Measurements from ENCODE around the gene SNAP91. TPM values are rescaled to one million over a fixed set of nuclear protein-coding genes. Genes with fewer than 3 reads are reported as not detected.
"Not testable (repeated sequence)": the region's sequence is repeated elsewhere in the genome, so short reads cannot be mapped to it uniquely, and the experiment has no call there.

SNAP91 gene, protein sequence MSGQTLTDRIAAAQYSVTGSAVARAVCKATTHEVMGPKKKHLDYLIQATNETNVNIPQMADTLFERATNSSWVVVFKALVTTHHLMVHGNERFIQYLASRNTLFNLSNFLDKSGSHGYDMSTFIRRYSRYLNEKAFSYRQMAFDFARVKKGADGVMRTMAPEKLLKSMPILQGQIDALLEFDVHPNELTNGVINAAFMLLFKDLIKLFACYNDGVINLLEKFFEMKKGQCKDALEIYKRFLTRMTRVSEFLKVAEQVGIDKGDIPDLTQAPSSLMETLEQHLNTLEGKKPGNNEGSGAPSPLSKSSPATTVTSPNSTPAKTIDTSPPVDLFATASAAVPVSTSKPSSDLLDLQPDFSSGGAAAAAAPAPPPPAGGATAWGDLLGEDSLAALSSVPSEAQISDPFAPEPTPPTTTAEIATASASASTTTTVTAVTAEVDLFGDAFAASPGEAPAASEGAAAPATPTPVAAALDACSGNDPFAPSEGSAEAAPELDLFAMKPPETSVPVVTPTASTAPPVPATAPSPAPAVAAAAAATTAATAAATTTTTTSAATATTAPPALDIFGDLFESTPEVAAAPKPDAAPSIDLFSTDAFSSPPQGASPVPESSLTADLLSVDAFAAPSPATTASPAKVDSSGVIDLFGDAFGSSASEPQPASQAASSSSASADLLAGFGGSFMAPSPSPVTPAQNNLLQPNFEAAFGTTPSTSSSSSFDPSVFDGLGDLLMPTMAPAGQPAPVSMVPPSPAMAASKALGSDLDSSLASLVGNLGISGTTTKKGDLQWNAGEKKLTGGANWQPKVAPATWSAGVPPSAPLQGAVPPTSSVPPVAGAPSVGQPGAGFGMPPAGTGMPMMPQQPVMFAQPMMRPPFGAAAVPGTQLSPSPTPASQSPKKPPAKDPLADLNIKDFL
- 10 to 100 TPM in 5 of 8 experiments, 1 to 10 TPM in 1, under 1 TPM in 1, not detected in 1; 0.52 to 52.8 (median 39.3) TPM for total RNA-seq

DNA sequence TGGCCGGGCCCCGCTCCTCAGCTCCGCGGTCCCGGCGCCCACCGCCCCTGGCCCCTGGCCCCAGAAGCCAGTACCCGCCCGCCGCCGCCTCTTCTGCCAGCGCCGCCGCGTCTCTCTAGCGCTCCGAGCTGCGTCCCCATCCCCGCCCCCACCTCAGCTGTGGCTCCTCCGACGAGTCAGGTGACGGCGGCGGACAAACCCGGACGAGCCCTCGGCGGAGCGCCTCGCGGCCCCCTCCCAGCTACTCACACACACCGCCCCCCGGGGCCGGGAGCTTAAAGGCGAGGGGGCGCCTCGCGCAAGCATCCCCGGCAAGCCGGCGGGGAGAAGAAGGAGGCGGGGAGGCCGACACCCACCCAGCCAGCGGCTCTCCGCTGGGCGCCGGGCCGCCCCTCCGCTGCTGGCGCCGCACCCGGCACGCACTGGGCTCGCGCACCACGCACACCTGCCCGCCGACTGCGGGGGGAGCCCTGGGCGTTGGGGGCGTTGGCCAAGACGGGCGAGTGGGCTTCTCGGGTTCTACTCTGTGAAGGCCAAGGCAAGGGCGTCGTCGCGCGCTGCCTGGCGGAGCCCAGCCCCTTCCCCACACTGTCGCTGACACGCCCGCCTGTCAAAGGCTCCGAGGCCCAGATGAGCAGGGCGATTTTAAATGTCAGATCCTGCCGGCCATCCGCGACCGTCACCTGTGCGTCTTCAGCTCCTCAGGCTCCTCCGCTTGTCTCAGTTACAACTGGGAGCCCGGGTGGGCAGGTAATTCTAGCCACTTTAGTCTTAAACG, at the start of gene SNAP91:
Gene SNAP91 (minus strand): TSS at position 132 of the 778 bp plus-strand sequence. CDS start 1,174 bp downstream, outside the sequence.
- H3K4me3 ChIP-seq = peak within 1 kb of the TSS; percentile 66 to 95 (median 72)
- in situ Hi-C loops (cut with MboI; ENCODE audit: low pct_unique_long_range_greater_than_20kb in 2 of 9, low sequenced_read_pairs in 9 of 9, unreplicated experiment in 9 of 9) = loop anchor here in 2 of 9 experiments (25.0 kb wide), 2 partner anchors 128 to 153 kb away; partner anchors contain the start of genes CYB5R4 (in 1 of the 2) and RIPPLY2 (in 1 of the 2)
- 0 to 40% (median 9%) methylated on average over 1 to 29 of the region's 83 CpGs; no CpG with 5 or more reads in 4 of the 10 experiments for WGBS, 10 experiments
- peaks cover 0 to 12% of the 10 kb centered on the region in 2 donors for H3K4me1 ChIP-seq (replicated peaks in 1 of 2)
- H3K27ac ChIP-seq = peak within 1 kb of the TSS; percentile 87 to 88
- peak; percentile 75 to 92 (median 90) for ATAC-seq (replicated peaks in 6 of 8)

DNA sequence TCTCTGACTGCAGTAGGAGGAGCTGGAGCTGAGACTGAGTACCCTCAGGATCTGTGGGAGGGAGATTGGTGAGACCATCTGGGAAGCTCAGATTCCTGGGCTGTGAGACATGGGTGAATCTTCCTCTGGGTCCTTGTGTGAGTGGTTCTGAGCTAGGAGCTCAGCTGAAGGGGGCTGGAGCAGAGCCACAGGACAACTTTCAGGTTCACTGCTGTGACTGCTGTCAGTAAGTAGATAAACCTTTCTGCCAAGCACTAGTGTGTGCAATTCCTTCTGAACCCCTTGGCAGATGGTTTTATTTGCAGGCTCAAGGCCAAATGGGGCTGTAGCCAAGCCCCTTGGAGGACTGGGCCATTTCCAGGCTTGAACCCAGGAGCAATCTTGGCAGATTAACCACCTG, 49.6 kb upstream of the SNAP91 start:
- no peak overlapping the region for H3K27ac ChIP-seq
- no peaks in the 10 kb centered on the region for H3K4me1 ChIP-seq (replicated peaks in 1 of 2)
- in situ Hi-C loops (cut with MboI; ENCODE audit: low pct_unique_long_range_greater_than_20kb in 2 of 9, low sequenced_read_pairs in 9 of 9, unreplicated experiment in 9 of 9) = no loop called here
- no peak for ATAC-seq (replicated peaks in 6 of 8)
- H3K4me3 ChIP-seq = no peak overlapping the region

DNA sequence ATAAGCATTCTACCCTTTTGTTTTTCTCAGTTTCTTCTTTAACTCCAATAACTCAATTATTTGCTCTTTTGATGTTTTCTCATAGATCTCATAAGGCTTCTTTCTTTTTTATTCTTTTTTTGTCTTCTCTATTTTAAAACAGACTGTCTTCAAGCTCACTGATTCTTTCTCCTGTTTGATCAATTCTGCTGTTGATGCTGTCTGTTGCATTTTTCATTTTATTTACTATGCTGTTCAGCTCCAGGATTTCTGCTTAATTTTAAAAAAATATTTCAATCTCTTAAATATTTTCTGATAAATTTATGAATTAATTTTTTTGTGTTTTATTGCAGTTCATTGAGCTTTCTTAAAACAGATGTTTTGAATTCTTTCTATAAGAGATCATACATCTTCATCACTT, 48.1 kb upstream of the SNAP91 start:
- no peak for ATAC-seq (replicated peaks in 6 of 8)
- in situ Hi-C loops (cut with MboI; ENCODE audit: low pct_unique_long_range_greater_than_20kb in 2 of 9, low sequenced_read_pairs in 9 of 9, unreplicated experiment in 9 of 9) = no loop called here
- Histone ChIP-seq H3K4me3 (no peak overlapping the region), H3K4me1 (replicated peaks in 1 of 2) (no peaks in the 10 kb centered on the region), H3K27ac (no peak overlapping the region)

DNA sequence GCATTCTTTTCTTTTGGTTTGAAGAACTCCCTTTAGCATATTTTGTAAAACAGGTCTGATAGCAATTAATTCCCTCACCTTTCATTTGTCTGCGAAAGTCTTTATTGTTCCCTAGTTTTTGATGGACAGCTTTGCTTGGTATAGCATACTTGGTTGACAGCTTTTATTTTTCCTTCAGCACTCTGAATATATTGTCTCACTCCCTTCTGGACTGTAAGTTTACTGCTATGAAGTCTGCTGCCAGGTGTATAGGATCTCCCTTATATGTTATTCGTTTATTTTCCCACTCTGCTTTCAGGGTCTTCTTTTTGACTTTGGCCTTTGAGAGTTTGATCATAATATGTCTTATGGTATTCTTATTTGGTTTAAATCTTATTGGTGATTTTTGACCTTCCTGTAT, 47.7 kb upstream of the SNAP91 start:
- no peak overlapping the region for H3K4me3 ChIP-seq
- 11 to 100% (median 79%) methylated on average over 1 to 2 of the region's 2 CpGs for WGBS, 10 experiments
- no peak for ATAC-seq (replicated peaks in 6 of 8)
- no peak overlapping the region for H3K27ac ChIP-seq
- H3K4me1 ChIP-seq (replicated peaks in 1 of 2) = no peaks in the 10 kb centered on the region
- in situ Hi-C loops (cut with MboI; ENCODE audit: low pct_unique_long_range_greater_than_20kb in 2 of 9, low sequenced_read_pairs in 9 of 9, unreplicated experiment in 9 of 9) = no loop called here

DNA sequence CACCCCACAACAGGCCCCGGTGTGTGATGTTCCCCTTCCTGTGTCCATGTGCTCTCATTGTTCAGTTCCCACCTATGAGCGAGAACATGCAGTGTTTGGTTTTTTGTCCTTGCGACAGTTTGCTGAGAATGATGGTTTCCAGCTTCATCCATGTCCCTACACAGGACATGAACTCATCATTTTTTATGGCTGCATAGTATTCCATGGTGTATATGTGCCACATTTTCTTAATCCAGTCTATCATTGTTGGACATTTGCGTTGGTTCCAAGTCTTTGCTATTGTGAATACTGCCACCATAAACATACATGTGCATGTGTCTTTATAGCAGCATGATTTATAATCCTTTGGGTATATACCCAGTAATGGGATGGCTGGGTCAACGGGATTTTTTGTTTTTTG, 43.5 kb upstream of the SNAP91 start:
- H3K4me3 ChIP-seq; H3K4me1 ChIP-seq (replicated peaks in 1 of 2); ATAC-seq (replicated peaks in 6 of 8); H3K27ac ChIP-seq; in situ Hi-C loops (cut with MboI; ENCODE audit: low pct_unique_long_range_greater_than_20kb in 2 of 9, low sequenced_read_pairs in 9 of 9, unreplicated experiment in 9 of 9): not testable (repeated sequence)
- 40 to 100% (median 80%) methylated on average over 1 to 3 of the region's 5 CpGs; no CpG with 5 or more reads in 5 of the 10 experiments for WGBS, 10 experiments

DNA sequence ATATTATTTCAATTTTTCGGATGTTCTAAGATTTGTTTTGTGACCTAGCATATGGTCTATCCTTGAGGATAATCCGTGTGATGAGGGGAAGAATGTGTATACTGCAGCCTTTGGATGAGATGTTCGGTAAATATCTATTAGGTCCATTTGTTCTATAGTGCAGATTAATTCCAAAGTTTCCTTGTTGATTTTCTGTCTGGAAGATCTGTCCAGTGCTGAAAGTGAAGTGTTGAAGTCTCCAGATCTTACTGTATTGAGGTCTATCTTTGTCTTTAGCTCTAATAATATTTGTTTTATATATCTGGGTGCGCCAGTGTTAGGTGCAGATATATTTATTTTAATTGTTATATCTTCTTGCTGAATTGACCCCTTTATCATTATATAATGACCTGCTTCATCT, 32.2 kb upstream of the SNAP91 start:
- Histone ChIP-seq H3K4me3 (no peak overlapping the region), H3K4me1 (replicated peaks in 1 of 2) (no peaks in the 10 kb centered on the region), H3K27ac (no peak overlapping the region)
- WGBS, 10 experiments = 0 to 88% (median 69%) methylated on average over 1 to 4 of the region's 4 CpGs
- in situ Hi-C loops (cut with MboI; ENCODE audit: low pct_unique_long_range_greater_than_20kb in 2 of 9, low sequenced_read_pairs in 9 of 9, unreplicated experiment in 9 of 9) = no loop called here
- no peak for ATAC-seq (replicated peaks in 6 of 8)

DNA sequence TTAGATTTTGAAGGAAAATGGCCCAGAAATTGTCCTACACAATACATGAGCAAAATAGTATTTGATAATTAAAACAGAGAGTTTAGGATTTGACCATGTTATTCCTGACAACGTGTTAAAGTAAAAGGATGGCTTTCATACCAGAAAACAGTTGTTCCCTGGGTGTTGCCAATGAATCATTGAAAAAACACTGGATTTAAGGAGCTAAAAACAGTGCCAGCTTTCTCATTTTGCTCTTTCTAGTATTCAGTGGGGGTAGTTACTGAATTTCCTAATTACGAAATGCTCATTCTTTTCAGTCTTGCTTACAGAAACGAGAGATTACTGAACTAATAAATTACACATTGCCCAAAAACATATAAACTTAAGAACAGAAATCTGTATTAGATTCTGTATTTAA, 26.6 kb upstream of the SNAP91 start:
- no peak for ATAC-seq (replicated peaks in 6 of 8)
- WGBS, 10 experiments = 10 to 86% (median 55%) methylated on average over 1 to 3 of the region's 3 CpGs
- in situ Hi-C loops (cut with MboI; ENCODE audit: low pct_unique_long_range_greater_than_20kb in 2 of 9, low sequenced_read_pairs in 9 of 9, unreplicated experiment in 9 of 9) = no loop called here
- Histone ChIP-seq H3K27ac (no peak overlapping the region), H3K4me3 (no peak overlapping the region), H3K4me1 (replicated peaks in 1 of 2) (no peaks in the 10 kb centered on the region)

DNA sequence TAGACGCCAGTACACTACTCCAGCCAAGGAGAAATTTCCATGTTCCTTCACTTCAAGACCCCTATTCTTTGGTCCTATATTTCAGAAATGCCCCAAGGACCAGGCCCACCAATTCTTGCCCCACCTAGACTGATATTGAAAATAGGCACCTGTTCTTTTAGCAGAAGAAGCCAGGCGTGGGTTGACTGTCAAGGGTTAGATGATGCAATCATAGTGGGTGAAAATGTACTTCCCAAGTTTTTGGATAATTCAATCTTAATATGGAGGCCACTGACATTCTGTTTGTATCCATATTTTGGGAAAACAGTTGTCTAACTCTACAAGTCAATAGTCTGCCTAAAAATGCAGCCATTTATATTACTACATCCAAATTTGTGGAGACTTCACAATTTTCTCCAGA, 21.0 kb upstream of the SNAP91 start:
- Histone ChIP-seq H3K4me1 (replicated peaks in 1 of 2) (no peaks in the 10 kb centered on the region), H3K4me3 (no peak overlapping the region), H3K27ac (no peak overlapping the region)
- ATAC-seq (replicated peaks in 6 of 8) = no peak
- whole genome bisulfite sequencing, 10 experiments = 0 to 79% (median 69%) methylated on average over 1 to 2 of the region's 2 CpGs; no CpG with 5 or more reads in 3 of the 10 experiments
- in situ Hi-C loops (cut with MboI; ENCODE audit: low pct_unique_long_range_greater_than_20kb in 2 of 9, low sequenced_read_pairs in 9 of 9, unreplicated experiment in 9 of 9) = no loop called here

DNA sequence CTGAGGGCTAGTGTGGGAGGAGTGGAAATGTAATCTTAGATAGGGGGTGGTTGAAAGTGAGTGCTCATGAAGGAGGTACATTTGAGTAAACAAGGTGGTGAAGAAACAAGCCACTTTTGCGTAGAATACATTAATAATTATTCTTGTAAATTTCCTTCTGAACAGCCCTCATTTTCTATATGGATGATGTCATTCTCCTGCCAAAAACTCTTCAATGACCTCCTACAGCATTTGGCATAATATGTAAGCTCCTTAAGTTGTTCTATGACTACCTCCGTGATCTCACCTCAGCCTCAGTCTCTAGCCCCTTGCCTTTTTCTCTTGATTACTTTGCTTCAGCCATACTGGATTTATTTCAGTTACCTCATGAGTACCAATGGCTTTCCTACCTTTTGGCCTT, 14.0 kb upstream of the SNAP91 start:
- Histone ChIP-seq H3K4me1 (replicated peaks in 1 of 2) (no peaks in the 10 kb centered on the region), H3K27ac (no peak overlapping the region), H3K4me3 (no peak overlapping the region)
- in situ Hi-C loops (cut with MboI; ENCODE audit: low pct_unique_long_range_greater_than_20kb in 2 of 9, low sequenced_read_pairs in 9 of 9, unreplicated experiment in 9 of 9) = loop anchor here in 2 of 9 experiments (25.0 kb wide), 2 partner anchors 114 to 139 kb away; partner anchors contain the start of genes CYB5R4 (in 1 of the 2) and RIPPLY2 (in 1 of the 2)
- WGBS, 10 experiments = 44 to 100% (median 89%) methylated on average over 1 to 2 of the region's 2 CpGs
- ATAC-seq (replicated peaks in 6 of 8) = no peak

DNA sequence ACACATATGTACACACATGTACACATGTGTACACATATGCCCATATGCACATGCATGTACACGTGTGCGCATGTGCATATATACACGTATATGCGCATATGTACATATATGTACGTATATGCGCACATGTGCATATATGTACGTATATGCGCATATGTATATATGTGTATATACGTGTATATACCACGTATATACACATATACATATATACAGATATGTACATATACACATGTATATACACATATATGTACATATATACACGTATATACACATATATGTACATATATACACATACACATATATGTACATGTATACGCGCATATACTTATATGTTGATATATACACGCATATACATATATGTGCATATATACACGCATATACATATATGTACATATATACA, 8.9 kb upstream of the SNAP91 start:
- no peak overlapping the region for H3K4me3 ChIP-seq
- ATAC-seq (replicated peaks in 6 of 8) = peak in 1 of 8 experiments; percentile 61
- WGBS, 10 experiments = 45 to 90% (median 71%) methylated on average over 1 to 15 of the region's 15 CpGs; no CpG with 5 or more reads in 3 of the 10 experiments
- in situ Hi-C loops (cut with MboI; ENCODE audit: low pct_unique_long_range_greater_than_20kb in 2 of 9, low sequenced_read_pairs in 9 of 9, unreplicated experiment in 9 of 9) = loop anchor here in 2 of 9 experiments (25.0 kb wide), 2 partner anchors 119 to 144 kb away; partner anchors contain the start of genes CYB5R4 (in 1 of the 2) and RIPPLY2 (in 1 of the 2)
- H3K27ac ChIP-seq = no peak overlapping the region
- no peaks in the 10 kb centered on the region for H3K4me1 ChIP-seq (replicated peaks in 1 of 2)

DNA sequence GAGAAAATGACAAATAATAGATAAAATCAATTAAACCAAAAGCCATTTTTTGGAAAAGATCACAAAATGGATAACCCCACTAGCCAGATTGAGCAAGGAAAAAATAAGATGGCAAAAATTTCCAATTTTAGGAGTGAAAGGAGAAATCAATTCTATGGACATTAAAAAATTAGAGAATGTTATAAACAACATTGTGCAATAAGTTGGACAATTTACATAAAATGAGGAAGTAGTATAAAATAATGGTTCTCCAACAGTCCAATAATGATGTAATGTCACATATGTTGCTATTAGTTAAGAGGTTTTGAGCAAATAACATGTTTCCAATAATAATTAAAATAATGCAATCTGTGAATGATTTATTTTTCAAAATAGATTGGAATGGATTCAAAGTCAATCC, 3.1 kb upstream of the SNAP91 start:
- Histone ChIP-seq H3K27ac (no peak overlapping the region), H3K4me3 (no peak overlapping the region), H3K4me1 (replicated peaks in 1 of 2) (peaks cover 0 to 2% of the 10 kb centered on the region in 2 donors)
- ATAC-seq (replicated peaks in 6 of 8) = no peak
- in situ Hi-C loops (cut with MboI; ENCODE audit: low pct_unique_long_range_greater_than_20kb in 2 of 9, low sequenced_read_pairs in 9 of 9, unreplicated experiment in 9 of 9) = loop anchor here in 2 of 9 experiments (25.0 kb wide), 2 partner anchors 125 to 150 kb away; partner anchors contain the start of genes CYB5R4 (in 1 of the 2) and RIPPLY2 (in 1 of the 2)

DNA sequence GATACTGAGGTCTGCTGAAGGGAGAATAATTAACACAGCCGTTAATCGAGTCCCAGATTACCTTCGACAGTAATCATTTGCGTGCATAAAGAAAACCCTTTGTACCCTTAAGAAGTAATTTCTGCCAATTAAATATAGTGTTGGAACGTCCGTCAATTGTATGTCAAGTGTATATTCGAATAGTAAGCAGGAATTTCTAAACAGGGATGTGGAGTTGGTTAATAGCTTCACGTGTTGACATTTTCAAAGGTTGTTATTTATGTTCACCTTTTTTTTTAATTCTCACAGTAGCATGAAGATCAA, 798 bp upstream of the SNAP91 start:
- no peak for ATAC-seq (replicated peaks in 6 of 8)
- peak overlapping the region; percentile 87 to 88 for H3K27ac ChIP-seq
- peaks cover 0 to 12% of the 10 kb centered on the region in 2 donors for H3K4me1 ChIP-seq (replicated peaks in 1 of 2)
- in situ Hi-C loops (cut with MboI; ENCODE audit: low pct_unique_long_range_greater_than_20kb in 2 of 9, low sequenced_read_pairs in 9 of 9, unreplicated experiment in 9 of 9) = loop anchor here in 2 of 9 experiments (25.0 kb wide), 2 partner anchors 128 to 153 kb away; partner anchors contain the start of genes CYB5R4 (in 1 of the 2) and RIPPLY2 (in 1 of the 2)
- WGBS, 10 experiments = 14 to 63% (median 47%) methylated on average over 2 to 8 of the region's 8 CpGs; no CpG with 5 or more reads in 1 of the 10 experiments
- peak overlapping the region; percentile 66 to 95 (median 72) for H3K4me3 ChIP-seq

Data from motor neuron (in vitro differentiated cells).